ENCODE data around the gene GTF2I.
A peak's percentile ranks its signal among the peaks of the same experiment; 100 is the strongest.
"Not testable (repeated sequence)": the region's sequence is repeated elsewhere in the genome, so short reads cannot be mapped to it uniquely, and the experiment has no call there.

The GTF2I gene

DNA sequence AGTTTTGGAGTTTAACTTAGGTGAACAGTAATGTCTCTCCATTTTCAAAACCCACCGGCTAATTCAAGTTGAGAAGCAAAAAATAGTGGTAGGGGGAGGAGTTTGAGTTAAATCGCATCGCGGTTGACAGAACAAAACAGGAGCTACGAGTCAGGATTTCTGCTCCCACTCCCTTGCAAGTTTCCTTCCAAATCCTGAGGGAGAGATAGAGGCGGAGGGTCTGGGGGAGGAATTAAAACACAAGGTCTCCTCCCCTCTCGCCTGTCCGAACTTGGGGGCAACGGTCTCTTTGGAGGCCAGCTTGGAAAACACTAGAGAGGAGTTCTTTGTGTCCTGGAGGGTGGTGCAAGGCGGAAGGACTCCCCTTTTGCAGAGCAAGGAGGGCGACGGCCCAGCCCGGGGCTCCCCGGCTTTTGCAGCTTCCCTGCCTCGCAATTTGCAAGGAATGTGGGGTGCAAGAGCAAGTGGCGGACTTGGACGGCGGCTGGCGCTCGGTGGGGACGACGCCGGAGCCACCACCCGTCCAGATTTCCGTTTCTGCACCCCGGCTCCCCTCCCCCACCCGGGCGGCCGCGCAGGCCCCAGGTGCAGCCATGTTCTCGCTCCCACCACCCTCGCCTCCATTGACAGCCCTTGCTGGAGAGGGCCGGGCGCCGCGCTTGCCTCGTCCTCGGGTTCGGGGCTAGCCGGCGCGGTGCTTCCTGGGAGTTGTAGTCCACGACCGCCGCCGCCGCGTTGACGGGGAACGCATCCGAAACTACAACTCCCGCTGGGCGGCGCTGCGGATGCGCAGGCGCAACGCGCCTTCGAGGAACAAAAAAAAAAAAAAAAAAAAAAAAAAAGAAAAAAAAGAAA is 454 bp upstream of the GTF2I start:
- DNase-seq (ENCODE audit: low spot score) = peak; percentile 97

DNA sequence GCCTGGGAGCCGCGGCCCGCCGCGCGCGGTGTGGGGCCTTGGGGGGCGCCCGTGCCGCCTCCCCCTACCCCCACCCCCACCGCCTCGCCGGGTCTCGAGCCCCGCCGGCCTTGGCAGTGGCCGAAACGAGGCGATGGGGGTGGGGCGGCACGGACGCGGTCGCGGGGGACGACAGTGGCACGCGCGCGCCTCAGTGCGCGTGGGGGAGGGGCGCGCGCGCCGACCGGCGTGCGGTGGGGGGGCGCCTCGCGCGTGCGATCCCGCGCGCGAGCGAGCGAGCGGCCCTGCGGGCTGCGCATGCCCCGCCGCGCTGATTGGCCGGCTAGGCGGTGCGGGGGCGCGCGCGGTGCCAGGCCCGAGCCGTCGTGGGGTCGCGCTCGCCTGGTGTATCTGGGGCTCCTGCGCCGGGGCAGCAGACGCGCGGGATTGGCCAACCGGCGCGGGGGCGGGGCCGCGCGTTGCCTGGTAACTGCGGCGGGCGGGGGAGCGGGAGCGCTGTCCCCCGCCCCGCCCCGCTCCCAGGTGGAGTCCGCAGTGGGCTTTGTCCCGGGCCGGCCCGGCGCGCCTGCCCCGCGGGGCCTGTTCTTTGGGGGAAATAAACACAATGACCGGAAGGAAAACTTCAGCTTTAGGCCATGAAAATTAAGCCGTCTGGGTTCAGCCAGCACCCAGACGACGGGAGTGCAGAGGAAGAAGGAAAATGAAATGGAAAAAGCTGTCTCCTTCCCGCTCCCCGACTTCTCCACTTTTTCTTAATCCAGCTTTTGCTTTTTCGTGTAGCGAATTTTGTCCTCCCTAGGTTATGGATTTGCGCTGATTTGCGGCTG is 873 bp downstream of the GTF2I start:
- DNase-seq (ENCODE audit: low spot score) = peak; percentile 98

DNA sequence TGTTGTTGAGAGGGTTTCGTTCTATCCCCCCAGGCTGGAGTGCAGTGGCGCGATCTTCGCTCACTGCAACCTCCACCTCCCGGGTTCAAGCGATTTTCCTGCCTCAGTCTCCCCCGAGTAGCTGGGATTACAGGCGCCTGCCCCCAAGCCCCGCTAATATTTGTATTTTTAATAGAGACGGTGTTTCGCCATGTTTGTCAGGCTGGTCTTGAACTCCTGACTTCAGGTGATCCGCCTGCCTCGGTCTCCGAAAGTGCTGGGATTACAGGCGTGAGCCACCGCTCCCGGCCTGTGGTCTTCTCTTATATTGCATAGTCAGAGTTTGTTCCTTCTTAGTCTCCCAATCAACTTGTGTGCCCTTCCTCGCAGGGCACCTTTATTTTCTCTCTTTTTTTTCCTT is 2.7 kb downstream of the GTF2I start:
- not testable (repeated sequence) for DNase-seq (ENCODE audit: low spot score)

DNA sequence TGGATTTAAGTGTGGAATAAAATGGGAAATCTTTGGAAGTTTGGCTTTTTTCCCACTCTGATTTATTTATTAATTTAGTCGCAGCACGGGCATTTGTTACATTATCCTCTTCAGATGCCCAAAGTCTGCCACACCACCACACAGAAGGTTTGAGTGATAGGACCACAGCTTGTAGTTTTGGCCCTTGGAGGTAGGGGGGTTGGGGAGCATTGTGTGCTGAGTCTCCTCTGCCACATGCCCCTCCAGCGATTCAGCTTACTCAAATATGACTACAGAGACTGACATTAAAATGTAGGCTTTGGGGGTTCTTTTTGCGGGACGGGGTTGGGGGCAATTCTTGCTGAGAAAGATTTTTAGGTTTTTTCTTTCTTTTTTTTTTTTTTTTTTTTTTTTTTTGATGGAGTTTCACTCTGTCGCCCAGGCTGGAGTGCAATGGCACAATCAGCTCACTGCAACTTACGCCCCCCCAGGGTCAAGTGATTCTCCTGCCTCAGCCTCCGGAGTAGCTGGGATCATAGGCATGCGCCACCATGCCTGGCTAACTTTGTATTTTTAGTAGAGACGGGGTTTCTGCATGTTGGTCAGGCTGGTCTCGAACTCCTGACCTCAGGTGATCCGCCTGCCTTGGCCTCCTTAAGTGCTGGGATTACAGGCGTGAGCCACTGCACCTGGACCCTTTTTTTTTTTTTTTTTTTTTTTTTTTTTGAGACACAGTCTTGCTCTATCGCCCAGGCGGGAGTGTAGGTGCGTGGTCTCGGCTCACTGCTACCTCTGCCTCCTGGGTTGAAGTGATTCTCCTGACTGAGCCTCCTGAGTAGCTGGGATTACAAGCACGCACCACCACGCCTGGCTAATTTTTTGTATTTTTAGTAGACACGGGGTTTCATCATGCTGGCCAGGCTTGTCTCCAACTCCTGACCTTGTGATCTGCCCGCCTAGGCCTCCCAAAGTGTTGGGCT is 4.6 kb downstream of the GTF2I start:
- DNase-seq (ENCODE audit: low spot score) = peak; percentile 9

DNA sequence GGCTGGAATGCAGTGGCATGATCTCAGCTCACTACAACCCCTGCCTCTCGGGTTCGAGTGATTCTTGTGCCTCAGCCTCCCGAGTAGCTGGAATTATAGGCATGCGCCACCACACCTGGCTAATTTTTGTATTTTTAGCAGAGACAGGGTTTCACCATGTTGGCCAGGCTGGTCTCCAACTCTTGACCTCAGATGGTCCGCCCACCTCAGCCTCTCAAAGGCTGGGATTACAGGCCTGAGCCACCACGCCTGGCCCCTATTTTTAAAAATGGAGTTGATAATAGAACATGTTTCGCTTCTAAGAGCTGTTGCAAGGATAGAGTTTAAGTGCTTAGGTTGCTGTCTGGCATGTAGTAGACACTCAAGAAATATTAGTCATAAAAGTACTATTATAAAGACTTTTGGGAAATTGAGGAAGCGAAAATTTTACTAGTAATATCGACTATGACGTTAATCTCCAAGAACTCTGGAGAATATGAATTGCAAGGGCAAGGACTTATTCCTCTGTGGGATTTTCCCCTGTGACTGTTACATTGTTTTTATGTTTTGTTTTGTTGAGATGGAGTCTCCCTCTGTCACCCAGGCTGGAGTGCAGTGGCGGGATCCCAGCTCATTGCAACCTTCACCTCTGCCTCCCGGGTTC is 7.9 kb downstream of the GTF2I start:
- DNase-seq (ENCODE audit: low spot score) = no peak

DNA sequence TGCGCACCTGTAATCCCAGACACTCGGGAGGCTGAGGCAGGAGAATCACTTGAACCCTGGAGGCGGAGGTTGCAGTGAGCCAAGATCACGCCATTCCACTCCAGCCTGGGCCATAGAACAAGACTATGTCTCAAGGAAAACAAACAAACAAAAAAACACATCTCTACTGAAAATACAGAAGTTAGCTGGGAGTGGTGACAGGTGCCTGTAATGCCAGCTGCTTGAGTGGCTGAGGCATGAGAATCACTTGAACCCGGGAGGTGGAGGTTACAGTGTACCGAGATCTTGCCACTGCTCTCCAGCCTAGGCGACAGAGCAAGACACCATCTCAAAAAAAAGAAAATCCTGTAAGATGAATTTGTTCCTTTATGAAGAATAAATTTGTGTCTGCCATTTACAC is 9.5 kb downstream of the GTF2I start:
- DNase-seq (ENCODE audit: low spot score) = not testable (repeated sequence)

DNA sequence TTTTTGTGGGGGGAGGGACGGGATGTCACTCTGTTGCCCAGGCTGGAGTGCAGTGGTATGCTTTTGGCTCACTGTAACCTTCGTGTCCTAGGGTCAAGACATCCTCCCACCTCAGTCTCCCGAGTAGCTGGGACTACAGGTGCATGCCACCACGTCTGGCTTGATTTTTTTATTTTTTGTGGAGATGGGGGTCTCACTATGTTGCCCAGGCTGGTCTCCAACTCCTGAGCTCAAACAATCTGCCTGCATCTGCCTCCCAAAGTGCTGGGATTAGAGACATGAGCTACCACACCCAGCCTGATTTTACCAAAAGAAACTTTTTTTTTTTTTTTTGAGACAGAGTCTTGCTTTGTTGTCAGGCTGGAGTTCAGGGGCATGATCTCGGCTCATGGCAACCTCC is 10.0 kb downstream of the GTF2I start:
- not testable (repeated sequence) for DNase-seq (ENCODE audit: low spot score)

DNA sequence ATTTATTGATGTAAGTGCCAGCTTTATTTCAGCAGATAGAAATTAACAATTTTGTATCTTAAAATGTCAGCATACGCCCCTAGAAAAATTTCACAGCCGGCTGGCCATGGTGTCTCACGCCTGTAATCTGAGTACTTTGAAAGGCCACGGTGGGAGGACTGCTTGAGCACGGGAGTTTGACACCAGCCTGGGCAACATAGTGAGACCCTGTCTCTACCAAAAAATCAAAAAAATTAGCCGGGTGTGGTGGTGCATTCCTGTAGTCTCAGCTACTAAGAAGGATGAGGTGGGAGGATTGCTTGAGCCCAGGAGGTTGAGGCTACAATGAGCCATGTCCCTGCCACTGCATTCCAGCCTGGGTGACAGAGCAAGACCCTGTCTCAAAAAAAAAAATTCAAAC is 14.1 kb downstream of the GTF2I start:
- no peak for DNase-seq (ENCODE audit: low spot score)

DNA sequence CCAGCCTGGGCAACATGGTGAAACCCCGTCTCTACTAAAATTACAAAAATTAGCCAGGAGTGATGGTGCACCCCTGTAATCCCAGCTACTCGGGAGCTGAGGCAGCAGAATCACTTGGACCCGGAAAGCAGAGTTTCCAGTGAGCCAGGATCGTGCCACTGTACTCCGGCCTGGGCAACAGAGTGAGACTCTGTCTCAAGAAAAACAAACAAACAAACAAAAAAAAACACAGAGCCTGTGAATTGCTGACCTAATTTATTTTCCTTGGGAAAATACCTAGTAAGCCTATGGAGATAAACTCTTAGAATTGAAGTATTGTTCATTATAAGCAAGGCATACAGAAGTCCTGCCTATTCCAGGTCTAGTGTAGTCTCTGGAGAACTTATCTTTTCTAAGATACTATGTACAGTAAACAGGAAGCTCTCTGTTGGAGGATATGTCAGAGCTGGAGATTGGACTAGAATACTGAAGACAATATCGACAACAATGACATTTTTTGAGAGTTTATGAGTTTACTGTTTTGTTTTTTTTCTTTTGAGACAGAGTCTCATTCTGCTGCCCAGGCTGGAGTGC is 14.9 kb downstream of the GTF2I start:
- DNase-seq (ENCODE audit: low spot score) = no peak

DNA sequence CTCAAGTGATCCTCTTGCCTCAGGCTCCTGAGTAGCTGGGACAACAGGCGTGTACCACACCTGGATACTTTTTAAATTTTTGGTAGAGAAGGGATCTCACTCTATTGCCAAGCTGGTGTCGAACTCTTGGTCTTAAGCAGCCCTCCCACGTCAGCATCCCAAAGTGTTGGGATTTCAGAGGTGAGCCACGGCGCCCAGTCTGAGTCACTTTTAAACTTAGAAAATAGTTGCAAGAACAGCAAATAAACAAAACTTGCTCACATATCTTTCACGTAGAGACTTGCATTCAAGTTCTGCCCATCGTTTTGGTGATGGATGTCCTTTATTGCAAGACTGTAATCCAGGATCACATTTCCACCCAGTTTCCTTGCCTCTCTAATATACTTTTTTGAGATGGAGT is 16.6 kb downstream of the GTF2I start:
- no peak for DNase-seq (ENCODE audit: low spot score)

DNA sequence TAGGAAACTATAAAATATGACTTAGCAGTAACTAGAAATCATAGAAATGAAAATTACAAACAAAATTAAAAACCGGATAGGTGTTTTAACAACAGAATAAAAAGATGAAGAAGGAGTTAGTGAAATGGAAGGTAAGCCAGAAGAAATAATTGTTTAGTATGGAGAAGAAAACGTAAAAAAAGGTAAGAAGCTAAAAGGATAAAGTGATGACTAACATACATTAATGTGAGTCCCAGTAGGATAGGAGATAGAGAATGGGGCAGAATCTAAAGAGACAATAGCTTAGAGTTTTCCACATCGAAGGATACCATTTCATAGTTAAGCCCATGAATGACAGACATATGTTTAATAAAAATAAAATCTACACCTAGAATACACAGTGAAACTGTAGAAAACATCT is 25.3 kb downstream of the GTF2I start:
- no peak for DNase-seq (ENCODE audit: low spot score)

DNA sequence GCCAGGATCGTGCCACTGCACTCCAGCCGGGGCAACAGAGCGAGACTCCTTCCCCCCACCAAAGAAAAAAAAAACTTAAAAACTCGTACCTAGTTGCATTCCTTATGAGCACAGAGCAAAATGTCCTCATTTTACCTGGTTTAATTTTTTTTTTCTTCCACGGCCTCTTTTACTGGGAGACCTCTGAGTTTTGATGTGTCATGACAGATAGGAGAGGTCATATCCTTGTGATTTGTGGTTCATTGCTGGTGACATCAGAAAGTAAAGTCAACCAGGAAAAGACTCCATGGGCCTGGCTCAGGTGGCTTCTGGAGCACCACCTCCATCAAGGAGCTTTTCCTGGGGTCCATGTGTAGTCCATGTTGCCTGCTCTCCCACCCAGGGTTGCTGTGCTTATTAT is 26.3 kb downstream of the GTF2I start:
- no peak for DNase-seq (ENCODE audit: low spot score)

DNA sequence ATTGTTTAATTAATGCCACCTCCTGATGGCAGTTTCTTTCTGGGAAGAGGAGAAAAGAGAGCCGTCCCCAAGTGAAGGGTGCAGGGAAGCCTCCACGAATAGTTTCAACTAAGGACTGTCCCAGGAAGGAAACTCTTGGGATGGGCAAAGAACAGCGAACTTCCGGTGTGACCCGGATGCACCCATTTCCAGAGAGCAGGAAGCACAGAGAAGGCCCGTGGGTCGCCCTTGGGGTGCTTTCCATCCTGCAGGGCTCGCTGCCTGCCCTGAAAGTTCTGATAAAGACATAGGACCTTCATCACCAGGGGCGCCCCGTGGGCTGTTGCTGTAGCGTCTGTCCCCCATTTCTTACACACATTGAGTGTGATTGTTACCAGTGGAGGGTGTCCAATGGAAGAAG is 27.0 kb downstream of the GTF2I start:
- DNase-seq (ENCODE audit: low spot score) = no peak

DNA sequence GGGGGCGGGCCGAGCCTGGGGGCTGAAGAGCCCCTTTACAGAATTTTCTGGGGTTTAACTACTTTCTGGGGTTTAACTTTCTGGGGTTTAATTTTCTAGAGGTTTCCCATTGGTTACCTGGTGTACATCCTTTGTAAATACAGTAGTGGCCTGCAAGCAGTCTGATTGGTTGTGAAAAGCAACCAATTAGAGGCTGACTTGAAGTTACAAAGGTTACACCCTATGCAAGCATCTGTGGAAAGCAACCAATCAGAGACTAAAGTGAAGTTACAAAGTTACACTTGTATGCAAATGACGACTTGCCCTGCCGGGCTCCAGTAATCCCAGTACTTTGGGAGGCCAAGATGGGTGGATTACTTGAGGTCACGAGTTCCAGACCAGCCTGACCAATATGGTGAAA is 27.4 kb downstream of the GTF2I start:
- DNase-seq (ENCODE audit: low spot score) = no peak

DNA sequence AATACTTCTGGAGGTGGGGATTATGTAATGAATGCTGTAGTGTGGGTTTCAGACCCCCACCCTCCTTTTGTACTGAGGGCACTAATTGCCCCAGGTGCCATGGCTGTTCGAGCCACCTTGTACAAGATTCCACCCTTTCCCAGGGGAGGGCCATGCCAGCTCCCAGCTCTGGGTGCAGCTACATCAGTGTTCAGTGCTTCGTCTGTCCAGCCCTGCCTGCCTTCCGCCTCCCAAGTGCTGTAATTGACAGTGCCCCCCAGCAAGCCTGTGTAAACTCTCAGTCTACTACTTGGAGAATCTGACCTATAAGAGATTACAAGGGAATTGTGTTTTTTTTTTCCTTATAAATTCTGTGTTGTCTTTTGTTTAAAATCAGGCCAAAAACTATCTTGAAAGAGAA is 33.0 kb downstream of the GTF2I start:
- DNase-seq (ENCODE audit: low spot score) = no peak

DNA sequence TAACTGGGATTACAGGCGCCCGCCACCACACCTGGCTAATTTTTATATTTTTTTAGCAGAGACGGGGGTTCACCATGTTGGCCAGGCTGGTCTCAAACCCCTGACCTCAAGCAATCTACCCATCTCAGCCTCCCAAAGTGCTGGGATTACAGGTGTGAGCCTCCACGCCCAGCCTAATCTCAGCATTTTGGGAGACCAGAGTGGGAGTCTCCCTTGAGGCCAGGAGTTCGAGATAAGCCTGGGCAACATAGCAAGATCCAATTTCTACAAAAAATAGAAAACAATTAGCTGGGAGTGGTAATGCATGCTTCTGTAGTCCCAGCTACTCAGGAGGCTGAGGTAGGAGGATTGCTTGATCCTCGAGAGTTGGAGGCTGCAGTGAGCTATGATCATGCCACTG is 46.9 kb downstream of the GTF2I start:
- DNase-seq (ENCODE audit: low spot score) = not testable (repeated sequence)

DNA sequence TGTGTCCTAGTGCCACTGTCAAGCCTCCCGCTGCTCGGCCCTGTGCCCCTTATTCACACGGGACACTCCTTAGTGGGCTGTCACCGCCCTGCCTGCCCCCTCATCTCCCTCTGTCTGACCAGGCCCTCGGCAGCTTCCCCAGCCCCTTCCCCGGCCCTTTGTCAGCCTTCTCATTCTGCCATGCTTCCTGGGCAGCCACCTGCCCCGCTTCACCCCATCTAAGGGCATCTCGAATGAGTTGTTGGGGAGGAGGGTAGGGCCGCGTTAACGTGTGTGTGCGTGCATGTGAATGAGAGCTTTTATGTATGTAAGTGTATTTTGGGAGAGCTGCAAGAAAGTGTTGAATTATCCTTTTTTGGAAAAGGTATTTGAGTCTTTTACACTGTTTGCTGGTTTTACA is 49.7 kb downstream of the GTF2I start:
- no peak for DNase-seq (ENCODE audit: low spot score)

DNA sequence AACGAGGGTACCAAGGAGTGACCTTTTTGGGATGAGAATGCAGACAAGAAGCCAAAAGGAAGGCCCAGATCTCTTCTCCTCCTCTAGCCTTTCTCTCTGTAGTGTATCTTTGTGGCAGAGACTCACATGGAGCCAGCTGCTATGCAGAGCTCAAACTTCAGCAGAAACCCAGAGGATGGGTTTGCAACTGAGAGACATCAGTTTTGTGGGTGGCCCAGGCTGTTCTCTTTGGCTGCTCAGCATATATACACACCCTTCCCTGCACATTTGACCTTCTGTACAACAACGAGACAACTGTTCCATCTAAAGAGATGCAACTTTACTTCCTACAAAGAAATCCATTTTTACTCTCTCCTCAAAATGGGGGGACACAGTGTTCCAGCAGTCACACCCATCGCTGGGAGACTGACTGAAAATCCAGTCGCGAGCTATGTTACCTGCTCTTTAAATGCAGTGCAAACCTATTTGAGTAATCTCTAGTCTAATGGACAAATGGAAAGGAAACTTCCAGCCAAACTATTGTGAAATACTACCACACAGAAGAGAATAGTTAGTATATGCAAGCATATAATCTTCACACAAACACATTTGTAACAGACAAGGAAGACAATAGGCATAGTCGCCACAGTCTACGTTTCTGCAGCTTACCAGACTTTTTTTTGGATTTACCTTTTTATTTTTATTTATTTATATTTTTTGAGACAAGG is 51.2 kb downstream of the GTF2I start:
- no peak for DNase-seq (ENCODE audit: low spot score)

DNA sequence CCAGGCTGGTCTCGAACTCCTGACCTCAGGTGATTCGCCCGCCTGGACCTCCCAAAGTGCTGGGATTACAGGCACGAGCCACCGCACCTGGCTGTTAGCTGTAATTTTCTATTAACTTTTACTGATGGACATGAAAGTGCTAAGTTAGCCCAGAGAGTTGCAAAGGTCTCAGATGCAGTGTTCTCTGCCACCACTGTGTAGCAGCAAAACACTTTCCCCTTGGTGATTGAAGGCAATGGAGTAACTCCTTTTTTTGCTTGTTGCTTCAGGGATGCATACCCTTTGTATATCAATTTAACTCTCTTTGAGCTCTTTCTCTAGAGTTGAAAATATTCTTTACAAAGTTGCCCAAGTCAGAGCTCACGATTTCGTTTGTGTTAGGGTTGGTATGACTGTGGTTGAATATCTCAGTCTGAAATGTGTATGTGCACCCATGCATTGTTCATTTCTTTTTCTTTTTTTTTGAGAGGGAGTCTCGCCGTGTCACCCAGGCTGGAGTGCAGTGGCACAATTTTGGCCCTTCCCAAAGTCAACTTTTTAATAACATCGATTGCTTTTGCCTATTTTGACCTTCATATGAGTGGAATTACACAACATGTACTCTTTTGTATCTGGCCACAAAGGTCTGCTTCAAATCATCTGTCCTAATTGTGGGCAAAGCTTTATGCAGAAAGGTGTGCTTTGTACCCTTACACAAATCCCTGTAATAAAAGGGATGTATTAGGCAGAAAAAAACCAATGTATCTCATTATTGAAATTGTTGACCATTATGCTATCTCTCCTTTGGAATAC is 52.6 kb downstream of the GTF2I start:
- no peak for DNase-seq (ENCODE audit: low spot score)

DNA sequence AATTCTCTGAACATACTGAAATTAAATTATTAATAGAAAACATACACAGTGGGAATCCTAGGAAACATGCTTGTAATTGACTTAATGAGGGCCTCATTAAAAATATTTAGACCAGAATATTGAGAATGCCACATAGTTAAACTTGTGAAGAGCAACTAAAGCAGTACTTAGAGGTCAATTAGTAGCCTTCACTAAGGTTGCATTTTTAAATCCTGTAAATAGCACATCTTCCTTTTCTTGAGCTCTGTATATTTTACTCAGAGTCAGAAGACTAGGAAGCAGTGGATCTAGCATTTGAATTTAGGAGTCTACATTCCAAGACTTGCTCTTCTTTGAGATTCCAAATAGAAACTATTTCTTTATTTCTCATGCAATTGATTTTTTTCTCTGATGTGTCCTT is 56.0 kb downstream of the GTF2I start:
- no peak for DNase-seq (ENCODE audit: low spot score)
